DND-41 (cell line): Measurements from ENCODE around the gene COL9A3.

Experiments
- ATAC-seq: fragments of 200-7000 bp; cut with Tn5 transposase; 3 replicates; pipeline ENCODE4 v1.9.1; 2021; ENCODE audit warnings: low read depth; ENCODE audit not compliant: insufficient read depth
- DNase-seq: peaks from one replicate; pipeline ENCODE4 v3.0.0-alpha.2; 2020
- H2AFZ ChIP-seq: 2 replicates; pipeline ENCODE4 v1.6.0; 2012; ENCODE audit warnings: low read depth, low read length
- H3K27ac ChIP-seq: 2 replicates; pipeline ENCODE4 v1.5.1; 2012; ENCODE audit warnings: low read length, inconsistent platforms
- H3K27me3 ChIP-seq: fragments of 200-600 bp; sonication (generic); 2 replicates; pipeline ENCODE4 v1.6.0; 2012; ENCODE audit warnings: low read length, mild to moderate bottlenecking, inconsistent platforms; ENCODE audit not compliant: insufficient read depth, poor library complexity
- H3K36me3 ChIP-seq: 2 replicates; pipeline ENCODE4 v1.5.1; 2012; ENCODE audit warnings: low read length, inconsistent platforms; ENCODE audit not compliant: insufficient read depth
- H3K4me1 ChIP-seq: 2 replicates; pipeline ENCODE4 v1.5.1; 2012; ENCODE audit warnings: mild to moderate bottlenecking, low read length; ENCODE audit not compliant: insufficient read depth
- H3K4me2 ChIP-seq: 2 replicates; pipeline ENCODE4 v1.6.0; 2012; ENCODE audit warnings: mild to moderate bottlenecking, moderate library complexity, low read length, inconsistent platforms; ENCODE audit not compliant: insufficient read depth
- H3K4me3 ChIP-seq, 2 experiments: fragments of 200-600 bp in 1 of 2; shearing (Covaris generic) in 1 of 2; 2 replicates each; pipeline ENCODE4 v1.5.1; 2012 to 2016; ENCODE audit warnings: inconsistent platforms in 2 of 2, low read length in 2 of 2, mild to moderate bottlenecking in 2 of 2, low read depth in 1 of 2, moderate library complexity in 1 of 2
- H3K79me2 ChIP-seq: 2 replicates; pipeline ENCODE4 v1.6.0; 2012; ENCODE audit warnings: low read length, inconsistent platforms; ENCODE audit not compliant: insufficient read depth
- H3K9ac ChIP-seq: 2 replicates; pipeline ENCODE4 v1.6.0; 2012; ENCODE audit warnings: low read depth, mild to moderate bottlenecking, inconsistent platforms, low read length, moderate library complexity
- H3K9me3 ChIP-seq: 2 replicates; pipeline ENCODE4 v1.5.1; 2012; ENCODE audit warnings: low read length, moderate library complexity, mild to moderate bottlenecking, inconsistent platforms; ENCODE audit not compliant: insufficient read depth, severe bottlenecking
- H4K20me1 ChIP-seq: 2 replicates; pipeline ENCODE4 v1.6.0; 2012; ENCODE audit warnings: low read length; ENCODE audit not compliant: insufficient read depth
- CTCF ChIP-seq: IDR thresholded peaks from 2 replicates; pipeline ENCODE4 v1.5.1; 2012; ENCODE audit warnings: borderline replicate concordance, low read length, moderate library complexity, mild to moderate bottlenecking; ENCODE audit not compliant: poor library complexity, severe bottlenecking; ENCODE audit errors: extremely low read depth
- EZH2 ChIP-seq: IDR thresholded peaks from 3 replicates; pipeline ENCODE4 v1.6.1; 2012; ENCODE audit warnings: borderline replicate concordance, low read depth, mild to moderate bottlenecking, moderate library complexity, low read length, inconsistent platforms; ENCODE audit not compliant: severe bottlenecking

COL9A3 gene

GRCh38 chr20:62854121-62854520 is 37.3 kb downstream of the COL9A3 start:
- H2AFZ ChIP-seq = no peak overlapping the region
- peaks cover 34% of the 10 kb centered on the region; the same call in 1 of the 2 replicates for H4K20me1 ChIP-seq
- ATAC-seq = no peak
- peaks cover 5% of the 10 kb centered on the region for H3K4me1 ChIP-seq
- no peak for DNase-seq
- no peaks in the 10 kb centered on the region for H3K27me3 ChIP-seq
- no peak overlapping the region for H3K4me3 ChIP-seq
- no peak overlapping the region for H3K9ac ChIP-seq
- no peak overlapping the region for H3K4me2 ChIP-seq
- no peaks in the 10 kb centered on the region for H3K9me3 ChIP-seq
- peaks cover 74% of the 10 kb centered on the region for H3K36me3 ChIP-seq
- H3K79me2 ChIP-seq = peaks cover 37% of the 10 kb centered on the region
- no peak for TF ChIP-seq EZH2
- TF ChIP-seq CTCF = no peak
- no peak overlapping the region for H3K27ac ChIP-seq

GRCh38 chr20:62855120-62855519 is 38.3 kb downstream of the COL9A3 start:
- Histone ChIP-seq H3K36me3 (peaks cover 71% of the 10 kb centered on the region), H3K9ac (no peak overlapping the region), H3K4me1 (peaks cover 15% of the 10 kb centered on the region), H3K79me2 (peaks cover 47% of the 10 kb centered on the region), H3K27me3 (no peaks in the 10 kb centered on the region), H4K20me1 (peaks cover 44% of the 10 kb centered on the region), H3K27ac (no peak overlapping the region), H3K4me2 (no peak overlapping the region), H3K9me3 (no peaks in the 10 kb centered on the region), H2AFZ (no peak overlapping the region), H3K4me3 (no peak overlapping the region)
- no peak for DNase-seq
- TF ChIP-seq CTCF = no peak
- no peak for TF ChIP-seq EZH2
- ATAC-seq = no peak

GRCh38 chr20:62856931-62857619 is 40.2 kb downstream of the COL9A3 start:
- Histone ChIP-seq H3K9ac (no peak overlapping the region), H3K36me3 (peaks cover 54% of the 10 kb centered on the region), H3K4me1 (peaks cover 24% of the 10 kb centered on the region), H3K4me2 (no peak overlapping the region), H3K27ac (no peak overlapping the region), H4K20me1 (peaks cover 39% of the 10 kb centered on the region), H3K79me2 (peaks cover 50% of the 10 kb centered on the region), H3K9me3 (no peaks in the 10 kb centered on the region), H3K27me3 (no peaks in the 10 kb centered on the region), H3K4me3 (no peak overlapping the region), H2AFZ (no peak overlapping the region)
- TF ChIP-seq EZH2 = no peak
- TF ChIP-seq CTCF = no peak
- DNase-seq (no peak), ATAC-seq (no peak)
